CD14-positive monocyte (primary cell): Measurements from ENCODE around the gene CNTN5. TPM values are rescaled to one million over a fixed set of nuclear protein-coding genes. Genes with fewer than 3 reads are reported as not detected.

Source experiments
- DNase-seq, 3 donors: peaks; one replicate each; pipeline ENCODE4 v3.0.0-alpha.2; 2011 to 2022
- H2AFZ ChIP-seq: 2 replicates; pipeline ENCODE4 v1.6.0; 2012; ENCODE audit warnings: mild to moderate bottlenecking, low read depth, low read length, inconsistent platforms; ENCODE audit not compliant: insufficient read depth, poor library complexity, severe bottlenecking
- H3K27ac ChIP-seq, 2 donors: 1 replicate in 1 of 2; 2 replicates in 1 of 2; pipeline ENCODE4 v1.5.1; 2012 to 2013; ENCODE audit warnings: low read length in 2 of 2, control low read depth in 1 of 2, inconsistent platforms in 1 of 2, low read depth in 1 of 2, mild to moderate bottlenecking in 1 of 2
- H3K27me3 ChIP-seq, 2 donors: one replicate each; pipeline versions ENCODE4 v1.6.0 to v1.6.1; 2011 to 2013; ENCODE audit warnings: low read length in 2 of 2; ENCODE audit not compliant: control insufficient read depth in 2 of 2, insufficient read depth in 2 of 2
- H3K36me3 ChIP-seq, 2 donors: replicated peaks in 1 of 2; 1 replicate in 1 of 2; 2 replicates in 1 of 2; pipeline versions ENCODE4 v1.5.1 to v1.6.1; 2012 to 2013; ENCODE audit warnings: low read length in 2 of 2, control low read depth in 1 of 2, inconsistent platforms in 1 of 2, mild to moderate bottlenecking in 1 of 2; ENCODE audit not compliant: insufficient read depth in 2 of 2, control insufficient read depth in 1 of 2
- H3K4me1 ChIP-seq, 2 donors: 1 replicate in 1 of 2; 2 replicates in 1 of 2; pipeline versions ENCODE4 v1.5.1 to v1.6.1; 2012 to 2013; ENCODE audit warnings: low read length in 2 of 2, control low read depth in 1 of 2, inconsistent platforms in 1 of 2, mild to moderate bottlenecking in 1 of 2, moderate library complexity in 1 of 2; ENCODE audit not compliant: insufficient read depth in 2 of 2, control insufficient read depth in 1 of 2
- H3K4me2 ChIP-seq: replicated peaks from 2 replicates; pipeline ENCODE3; 2012; ENCODE audit warnings: low read length, moderate library complexity, mild to moderate bottlenecking; ENCODE audit not compliant: poor library complexity, severe bottlenecking; ENCODE audit errors: extremely low read depth
- H3K4me3 ChIP-seq, 3 experiments: fragments of 200-600 bp in 1 of 3; sonication (generic) in 1 of 3; replicated peaks in 1 of 3; 1 replicate in 2 of 3; 2 replicates in 1 of 3; pipeline ENCODE4 v1.5.1; 2011 to 2013; ENCODE audit warnings: low read length in 3 of 3, mild to moderate bottlenecking in 3 of 3, control low read depth in 2 of 3, low read depth in 2 of 3, inconsistent platforms in 1 of 3, moderate library complexity in 1 of 3
- H3K79me2 ChIP-seq: 2 replicates; pipeline ENCODE4 v1.6.0; 2012; ENCODE audit warnings: mild to moderate bottlenecking, control low read depth, inconsistent platforms, low read length, moderate library complexity; ENCODE audit not compliant: insufficient read depth
- H3K9ac ChIP-seq: 2 replicates; pipeline ENCODE4 v1.6.0; 2017; ENCODE audit warnings: low read length, mild to moderate bottlenecking; ENCODE audit not compliant: insufficient read depth, poor library complexity, severe bottlenecking
- H3K9me3 ChIP-seq, 2 donors: replicated peaks in 1 of 2; 1 replicate in 1 of 2; 2 replicates in 1 of 2; pipeline versions ENCODE4 v1.5.1 to v1.6.1; 2012 to 2013; ENCODE audit warnings: low read length in 2 of 2, control low read depth in 1 of 2; ENCODE audit not compliant: control insufficient read depth in 1 of 2, insufficient read depth in 1 of 2
- H4K20me1 ChIP-seq: 2 replicates; pipeline ENCODE4 v1.6.0; 2012; ENCODE audit warnings: mild to moderate bottlenecking, low read length, control low read depth, moderate library complexity; ENCODE audit not compliant: insufficient read depth
- H3K27ac Mint-ChIP-seq, 7 donors: one replicate each; pipeline ENCODE4 v1.8.0; 2020; ENCODE audit warnings: mild to moderate bottlenecking in 7 of 7, mixed read lengths in 7 of 7, moderate library complexity in 6 of 7, inconsistent platforms in 2 of 7
- H3K27me3 Mint-ChIP-seq, 3 donors: one replicate each; pipeline ENCODE4 v1.8.0; 2021 to 2022; ENCODE audit warnings: low read depth in 3 of 3, mild to moderate bottlenecking in 3 of 3, mixed read lengths in 3 of 3, moderate library complexity in 3 of 3, inconsistent platforms in 1 of 3
- H3K36me3 Mint-ChIP-seq, 2 donors: one replicate each; pipeline ENCODE4 v1.8.0; 2020; ENCODE audit warnings: mixed read lengths in 2 of 2, inconsistent platforms in 1 of 2, mild to moderate bottlenecking in 1 of 2
- H3K4me1 Mint-ChIP-seq: one replicate; pipeline ENCODE4 v1.8.0; 2020; ENCODE audit warnings: mild to moderate bottlenecking, mixed read lengths
- H3K4me3 Mint-ChIP-seq, 2 donors: one replicate each; pipeline ENCODE4 v1.8.0; 2020; ENCODE audit warnings: mild to moderate bottlenecking in 2 of 2, mixed read lengths in 2 of 2, moderate library complexity in 1 of 2
- H3K9me3 Mint-ChIP-seq, 7 donors: one replicate each; pipeline ENCODE4 v1.8.0; 2020 to 2022; ENCODE audit warnings: mixed read lengths in 7 of 7, mild to moderate bottlenecking in 6 of 7, moderate library complexity in 6 of 7, inconsistent platforms in 2 of 7
- WGBS: methylation state at CpG from one replicate; pipeline ENCODE4 v1.1.5; 2013; ENCODE audit warnings: missing lambda C conversion rate; ENCODE audit not compliant: insufficient coverage; 5-methylcytosine and 5-hydroxymethylcytosine counted together
- intact Hi-C, 2 donors: fragments of 100-400 bp; cut with micrococcal nuclease; formaldehyde crosslinking; loops; one replicate each; pipeline versions ENCODE4 v1.15.0 to v1.15.1; 2023
- polyA plus RNA-seq, 3 donors: library from polyadenylated mRNA; depleted of rRNA in 1 of 3; unstranded in 2 of 3; stranded (reverse) in 1 of 3; fragments of 300-500 nt in 2 of 3; fragments of >200 nt in 1 of 3; fragmentation: Illumina TruSeq in 2 of 3; gene quantifications; 1 replicate in 2 of 3; 2 replicates in 1 of 3; pipeline ENCODE4 v1.2.3, GENCODE V29; 2012 to 2021
- TF ChIP-seq, protein P1 (sequence below): fragments of 200-600 bp; IDR thresholded peaks from one replicate; pipeline ENCODE4 v1.8.0; 2022; ENCODE audit warnings: antibody characterized with exemption, mild to moderate bottlenecking

The CNTN5 gene
- polyA plus RNA-seq, 3 donors = not detected

- H3K4me2 ChIP-seq = no peak overlapping the region
- Mint-ChIP-seq H3K27me3 (no peaks in the 10 kb centered on the region), H3K4me3 (no peak overlapping the region), H3K27ac (no peak overlapping the region), H3K4me1 (no peaks in the 10 kb centered on the region), H3K36me3 (no peaks in the 10 kb centered on the region), H3K9me3 (peaks cover 0 to 9% (median 2%) of the 10 kb centered on the region in 7 donors)
- no peak overlapping the region for H3K27ac ChIP-seq
- WGBS = no CpG with 5 or more reads among the region's 5 CpGs
- H3K27me3 ChIP-seq = no peaks in the 10 kb centered on the region
- intact Hi-C loops = no loop called here
- no peaks in the 10 kb centered on the region for H3K36me3 ChIP-seq
- no peaks in the 10 kb centered on the region for H4K20me1 ChIP-seq
- no peaks in the 10 kb centered on the region for H3K79me2 ChIP-seq
- no peak for DNase-seq
- H3K4me3 ChIP-seq = no peak overlapping the region
- no peaks in the 10 kb centered on the region for H3K4me1 ChIP-seq
- H3K9me3 ChIP-seq = peaks cover 0 to 11% of the 10 kb centered on the region in 2 donors
- H2AFZ ChIP-seq = no peak overlapping the region
- TF ChIP-seq, protein P1, sequence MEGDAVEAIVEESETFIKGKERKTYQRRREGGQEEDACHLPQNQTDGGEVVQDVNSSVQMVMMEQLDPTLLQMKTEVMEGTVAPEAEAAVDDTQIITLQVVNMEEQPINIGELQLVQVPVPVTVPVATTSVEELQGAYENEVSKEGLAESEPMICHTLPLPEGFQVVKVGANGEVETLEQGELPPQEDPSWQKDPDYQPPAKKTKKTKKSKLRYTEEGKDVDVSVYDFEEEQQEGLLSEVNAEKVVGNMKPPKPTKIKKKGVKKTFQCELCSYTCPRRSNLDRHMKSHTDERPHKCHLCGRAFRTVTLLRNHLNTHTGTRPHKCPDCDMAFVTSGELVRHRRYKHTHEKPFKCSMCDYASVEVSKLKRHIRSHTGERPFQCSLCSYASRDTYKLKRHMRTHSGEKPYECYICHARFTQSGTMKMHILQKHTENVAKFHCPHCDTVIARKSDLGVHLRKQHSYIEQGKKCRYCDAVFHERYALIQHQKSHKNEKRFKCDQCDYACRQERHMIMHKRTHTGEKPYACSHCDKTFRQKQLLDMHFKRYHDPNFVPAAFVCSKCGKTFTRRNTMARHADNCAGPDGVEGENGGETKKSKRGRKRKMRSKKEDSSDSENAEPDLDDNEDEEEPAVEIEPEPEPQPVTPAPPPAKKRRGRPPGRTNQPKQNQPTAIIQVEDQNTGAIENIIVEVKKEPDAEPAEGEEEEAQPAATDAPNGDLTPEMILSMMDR = no peak
- H3K9ac ChIP-seq = no peak overlapping the region
Observed at GRCh38 chr11:99881610-99882009, 860.9 kb downstream of the CNTN5 start.

DNA sequence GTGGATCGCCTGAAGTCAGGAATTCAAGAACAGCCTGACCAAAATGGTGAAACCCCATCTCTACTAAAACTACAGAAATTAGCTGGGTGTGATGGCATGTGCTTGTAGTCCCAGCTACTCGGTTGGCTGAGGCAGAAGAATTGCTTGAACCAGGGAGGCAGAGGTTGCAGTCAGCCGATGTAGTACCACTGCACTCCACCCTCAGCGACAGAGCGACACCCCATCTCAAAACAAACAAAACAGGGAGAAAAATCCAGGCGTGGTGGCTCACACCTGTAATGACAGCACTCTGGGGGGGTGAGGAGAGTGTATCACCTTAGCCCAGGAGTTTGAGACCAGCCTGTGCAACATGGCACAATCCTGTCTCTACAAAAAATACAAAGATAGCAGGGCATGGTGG lies 864.0 kb downstream of the CNTN5 start:
- no peak overlapping the region for H3K4me3 ChIP-seq
- Mint-ChIP-seq H3K9me3 (peaks cover 0 to 6% (median 1%) of the 10 kb centered on the region in 7 donors), H3K4me3 (no peak overlapping the region), H3K36me3 (no peaks in the 10 kb centered on the region), H3K27me3 (no peaks in the 10 kb centered on the region), H3K4me1 (no peaks in the 10 kb centered on the region), H3K27ac (no peak overlapping the region)
- TF ChIP-seq, protein P1 = no peak
- no peak overlapping the region for H3K9ac ChIP-seq
- no peak overlapping the region for H3K27ac ChIP-seq
- no peak overlapping the region for H2AFZ ChIP-seq
- no peaks in the 10 kb centered on the region for H4K20me1 ChIP-seq
- no peak overlapping the region for H3K4me2 ChIP-seq
- H3K79me2 ChIP-seq = no peaks in the 10 kb centered on the region
- H3K27me3 ChIP-seq = no peaks in the 10 kb centered on the region
- no CpG with 5 or more reads among the region's 6 CpGs for WGBS
- intact Hi-C loops = no loop called here
- DNase-seq = no peak
- no peaks in the 10 kb centered on the region for H3K4me1 ChIP-seq
- H3K9me3 ChIP-seq = peaks cover 0 to 7% of the 10 kb centered on the region in 2 donors
- H3K36me3 ChIP-seq = no peaks in the 10 kb centered on the region
